B cell (primary cell): ENCODE measurements around the gene USP12. TPM values are rescaled to one million over a fixed set of nuclear protein-coding genes. Genes with fewer than 3 reads are reported as not detected.

ENCODE experiments used
- ATAC-seq: fragments of 200-7000 bp; cut with Tn5 transposase; one replicate; pipeline ENCODE4 v1.10.0; 2021; ENCODE audit warnings: low read depth, mild to moderate bottlenecking, moderate number of reproducible peaks, moderate library complexity
- CTCF ChIA-PET: fragments of 350-600 bp; sonication (Branson Sonifier 250); formaldehyde crosslinking; loops from one replicate; lab custom pipeline; 2021; ENCODE audit warnings: antibody characterized with exemption, inconsistent platforms; lab: Charles Lee
- POLR2A ChIA-PET: fragments of 350-600 bp; sonication (Branson Sonifier 250); formaldehyde crosslinking; loops from one replicate; lab custom pipeline; 2021; ENCODE audit warnings: antibody characterized with exemption; lab: Charles Lee
- DNase-seq: peaks from one replicate; pipeline ENCODE4 v3.0.0; 2013
- H2AFZ ChIP-seq: 2 replicates; pipeline ENCODE4 v1.6.1; 2012; ENCODE audit warnings: mild to moderate bottlenecking, low read depth, low read length; ENCODE audit not compliant: insufficient read depth, poor library complexity, severe bottlenecking
- H3K27ac ChIP-seq, 2 donors: 1 replicate in 1 of 2; 2 replicates in 1 of 2; pipeline ENCODE4 v1.5.1; 2012 to 2013; ENCODE audit warnings: low read length in 2 of 2, mild to moderate bottlenecking in 2 of 2, moderate library complexity in 1 of 2
- H3K27me3 ChIP-seq, 4 experiments: fragments of 200-600 bp in 1 of 4; sonication (generic) in 1 of 4; replicated peaks in 1 of 4; 1 replicate in 2 of 4; 2 replicates in 2 of 4; pipeline versions ENCODE4 v1.6.1 to v1.7.0; 2013 to 2016; ENCODE audit warnings: low read length in 3 of 4, mild to moderate bottlenecking in 2 of 4, mixed read lengths in 1 of 4, moderate library complexity in 1 of 4; ENCODE audit not compliant: insufficient read depth in 4 of 4, control insufficient read depth in 3 of 4; ENCODE audit errors: control extremely low read depth in 1 of 4
- H3K36me3 ChIP-seq, 2 experiments: replicated peaks in 1 of 2; 1 replicate in 1 of 2; 2 replicates in 1 of 2; pipeline versions ENCODE4 v1.6.1 to v1.7.1; 2013; ENCODE audit warnings: low read length in 1 of 2; ENCODE audit not compliant: insufficient read depth in 2 of 2, control insufficient read depth in 1 of 2; ENCODE audit errors: control extremely low read depth in 1 of 2, extremely low read depth in 1 of 2
- H3K4me1 ChIP-seq, 2 donors: fragments of 200-600 bp in 1 of 2; sonication (generic) in 1 of 2; 1 replicate in 1 of 2; 2 replicates in 1 of 2; pipeline versions ENCODE4 v1.5.1 to v1.6.1; 2013 to 2017; ENCODE audit warnings: low read length in 2 of 2; ENCODE audit not compliant: control insufficient read depth in 2 of 2, insufficient read depth in 2 of 2
- H3K4me2 ChIP-seq: replicated peaks from 2 replicates; pipeline ENCODE3; 2012; ENCODE audit warnings: mild to moderate bottlenecking, low read depth, low read length; ENCODE audit not compliant: poor library complexity, severe bottlenecking
- H3K4me3 ChIP-seq, 5 experiments: fragments of 200-600 bp in 1 of 5; sonication (generic) in 1 of 5; 1 replicate in 3 of 5; 2 replicates in 2 of 5; pipeline versions ENCODE4 v1.5.1 to v1.7.0; 2011 to 2016; ENCODE audit warnings: low read length in 4 of 5, mild to moderate bottlenecking in 4 of 5, low read depth in 2 of 5, control low read depth in 1 of 5, moderate library complexity in 1 of 5; ENCODE audit not compliant: insufficient read depth in 1 of 5; ENCODE audit errors: control extremely low read depth in 1 of 5, extremely low read depth in 1 of 5
- H3K79me2 ChIP-seq: fragments of 200-600 bp; sonication (generic); one replicate; pipeline ENCODE4 v1.6.0; 2016; ENCODE audit warnings: low read length; ENCODE audit not compliant: control insufficient read depth, insufficient read depth
- H3K9ac ChIP-seq: fragments of 200-600 bp; sonication (generic); 2 replicates; pipeline ENCODE4 v1.6.1; 2017; ENCODE audit warnings: mild to moderate bottlenecking, low read length, moderate library complexity
- H3K9me3 ChIP-seq, 3 donors: one replicate each; pipeline versions ENCODE4 v1.6.1 to v1.7.1; 2013; ENCODE audit warnings: low read length in 2 of 3; ENCODE audit not compliant: control insufficient read depth in 2 of 3, insufficient read depth in 1 of 3; ENCODE audit errors: control extremely low read depth in 1 of 3
- H4K20me1 ChIP-seq: 2 replicates; pipeline ENCODE4 v1.6.0; 2012; ENCODE audit warnings: mild to moderate bottlenecking, low read length; ENCODE audit not compliant: insufficient read depth, control insufficient read depth, poor library complexity, severe bottlenecking
- H3K27ac Mint-ChIP-seq: one replicate; pipeline ENCODE4 v1.8.0; 2021; ENCODE audit warnings: mixed read lengths
- H3K27me3 Mint-ChIP-seq: one replicate; pipeline ENCODE4 v1.8.0; 2021; ENCODE audit warnings: mixed read lengths
- H3K4me1 Mint-ChIP-seq: one replicate; pipeline ENCODE4 v1.8.0; 2021; ENCODE audit warnings: mixed read lengths
- H3K4me3 Mint-ChIP-seq: one replicate; pipeline ENCODE4 v1.8.0; 2021; ENCODE audit warnings: mixed read lengths
- H3K9me3 Mint-ChIP-seq: one replicate; pipeline ENCODE4 v1.8.0; 2022; ENCODE audit warnings: mixed read lengths; ENCODE audit not compliant: insufficient read depth
- CTCF ChIP-seq: fragments of 200-600 bp; IDR thresholded peaks from one replicate; pipeline ENCODE4 v1.8.0; 2022; ENCODE audit warnings: antibody characterized with exemption, mild to moderate bottlenecking
- EZH2 ChIP-seq: IDR thresholded peaks from 2 replicates; pipeline ENCODE4 v1.6.1; 2012; ENCODE audit warnings: borderline replicate concordance, low read depth, mild to moderate bottlenecking, moderate library complexity, low read length; ENCODE audit not compliant: insufficient read depth, poor library complexity, severe bottlenecking
- WGBS: methylation state at CpG from one replicate; pipeline ENCODE4 v1.1.5; 2013; ENCODE audit warnings: missing lambda C conversion rate; ENCODE audit not compliant: insufficient coverage; 5-methylcytosine and 5-hydroxymethylcytosine counted together
- intact Hi-C: fragments of 100-400 bp; cut with micrococcal nuclease; formaldehyde crosslinking; loops from one replicate; pipeline ENCODE4 v1.10.0; 2022
- polyA plus RNA-seq: library from polyadenylated mRNA; depleted of rRNA; stranded (reverse); fragments of >200 nt; gene quantifications from 2 replicates; pipeline ENCODE4 v1.2.3, GENCODE V29; 2012
- total RNA-seq, 2 donors: library from RNA; stranded (reverse); fragments of 120-200 nt in 1 of 2; gene quantifications; 1 replicate in 1 of 2; 2 replicates in 1 of 2; pipeline versions ENCODE4 v1.2.3 to v1.2.4, GENCODE V29; 2013 to 2022

USP12 gene
- total and polyA plus RNA-seq, 2 donors (not counting 1 experiment from before 2014, with no cell fraction given) = 21.7 to 46.3 TPM

GRCh38 chr13:27026396-27026795, 145.2 kb downstream of the USP12 start:
- intact Hi-C loops = no loop called here
- ATAC-seq (no peak), DNase-seq (no peak)
- Histone ChIP-seq H3K27me3 (no peaks in the 10 kb centered on the region), H3K27ac (no peak overlapping the region), H3K4me3 (no peak overlapping the region), H3K4me1 (peaks cover 0 to 8% of the 10 kb centered on the region in 2 donors), H3K36me3 (no peaks in the 10 kb centered on the region), H3K4me2 (no peak overlapping the region), H3K9ac (no peak overlapping the region), H3K79me2 (no peaks in the 10 kb centered on the region), H4K20me1 (no peaks in the 10 kb centered on the region), H3K9me3 (no peaks in the 10 kb centered on the region), H2AFZ (no peak overlapping the region)
- ChIA-PET CTCF (interaction anchor here (0.6 kb wide), 1 partner anchor 335 kb away, joined by 3 read pairs; no protein-coding TSS in a partner anchor), POLR2A (no interaction called here)
- no peaks in the 10 kb centered on the region for H3K9me3 Mint-ChIP-seq
- WGBS = 26% methylated on average over 6 of the region's 6 CpGs
- H3K27ac Mint-ChIP-seq = no peak overlapping the region
- H3K4me1 Mint-ChIP-seq = peaks cover 12% of the 10 kb centered on the region
- no peak overlapping the region for H3K4me3 Mint-ChIP-seq
- H3K27me3 Mint-ChIP-seq = peaks cover 3% of the 10 kb centered on the region
- TF ChIP-seq EZH2 = no peak

- Mint-ChIP-seq H3K9me3 (no peaks in the 10 kb centered on the region), H3K27me3 (peaks cover 3% of the 10 kb centered on the region), H3K4me1 (peaks cover 12% of the 10 kb centered on the region), H3K4me3 (no peak overlapping the region), H3K27ac (no peak overlapping the region)
- 57% methylated on average over 13 of the region's 13 CpGs for WGBS
- H3K4me3 ChIP-seq = no peak overlapping the region
- no peaks in the 10 kb centered on the region for H3K27me3 ChIP-seq
- no peaks in the 10 kb centered on the region for H3K79me2 ChIP-seq
- H4K20me1 ChIP-seq = no peaks in the 10 kb centered on the region
- H3K9me3 ChIP-seq = no peaks in the 10 kb centered on the region
- H2AFZ ChIP-seq = no peak overlapping the region
- no peak for DNase-seq
- H3K9ac ChIP-seq = no peak overlapping the region
- CTCF ChIA-PET = interaction anchor here (0.7 kb wide), 1 partner anchor 8 kb away, joined by 3 read pairs; no protein-coding TSS in a partner anchor
- POLR2A ChIA-PET = no interaction called here
- intact Hi-C loops = no loop called here
- peaks cover 0 to 8% of the 10 kb centered on the region in 2 donors for H3K4me1 ChIP-seq
- ATAC-seq = no peak
- H3K36me3 ChIP-seq = no peaks in the 10 kb centered on the region
- no peak overlapping the region for H3K27ac ChIP-seq
- TF ChIP-seq EZH2 (no peak), CTCF (no peak)
- H3K4me2 ChIP-seq = no peak overlapping the region
Observed at GRCh38 chr13:27024776-27025492, 146.7 kb downstream of the USP12 start.
